GM21447 (cell line): ENCODE measurements around the gene APOBEC4.
A peak's percentile ranks its signal among the peaks of the same experiment; 100 is the strongest.
"Not testable (repeated sequence)": the region's sequence is repeated elsewhere in the genome, so short reads cannot be mapped to it uniquely, and the experiment has no call there.

Source experiments
- ATAC-seq: cut with Tn5 transposase; IDR thresholded peaks from one replicate; pipeline ENCODE4 v1.9.1; 2021; ENCODE audit not compliant: unreplicated experiment

Gene APOBEC4

GRCh38 chr1:183652547-183653461, at the start of gene APOBEC4:
Gene APOBEC4, minus strand, starts transcription at chr1:183653316. Its CDS starts 4,535 bp downstream, at chr1:183648781.
- ATAC-seq = no peak

DNA sequence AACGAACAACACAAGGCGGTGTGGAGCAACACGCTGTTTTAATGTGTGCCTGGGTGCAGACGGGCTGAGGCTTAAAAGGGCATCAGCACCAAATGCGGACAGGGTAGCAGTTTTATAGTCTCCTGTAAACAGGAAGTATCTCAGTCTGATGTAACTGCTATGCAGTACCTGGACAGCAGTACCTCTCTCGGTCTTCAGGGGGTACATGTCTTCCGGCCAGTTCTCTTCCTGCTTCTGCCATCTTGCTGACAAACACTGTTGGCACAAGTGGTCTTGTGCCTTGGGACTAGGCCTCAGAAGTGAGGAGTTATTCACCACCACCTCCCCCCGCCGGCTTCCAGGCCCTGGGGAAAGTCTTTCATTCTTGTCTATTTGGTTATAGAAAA, 49.7 kb upstream of the APOBEC4 start:
- ATAC-seq = no peak

DNA sequence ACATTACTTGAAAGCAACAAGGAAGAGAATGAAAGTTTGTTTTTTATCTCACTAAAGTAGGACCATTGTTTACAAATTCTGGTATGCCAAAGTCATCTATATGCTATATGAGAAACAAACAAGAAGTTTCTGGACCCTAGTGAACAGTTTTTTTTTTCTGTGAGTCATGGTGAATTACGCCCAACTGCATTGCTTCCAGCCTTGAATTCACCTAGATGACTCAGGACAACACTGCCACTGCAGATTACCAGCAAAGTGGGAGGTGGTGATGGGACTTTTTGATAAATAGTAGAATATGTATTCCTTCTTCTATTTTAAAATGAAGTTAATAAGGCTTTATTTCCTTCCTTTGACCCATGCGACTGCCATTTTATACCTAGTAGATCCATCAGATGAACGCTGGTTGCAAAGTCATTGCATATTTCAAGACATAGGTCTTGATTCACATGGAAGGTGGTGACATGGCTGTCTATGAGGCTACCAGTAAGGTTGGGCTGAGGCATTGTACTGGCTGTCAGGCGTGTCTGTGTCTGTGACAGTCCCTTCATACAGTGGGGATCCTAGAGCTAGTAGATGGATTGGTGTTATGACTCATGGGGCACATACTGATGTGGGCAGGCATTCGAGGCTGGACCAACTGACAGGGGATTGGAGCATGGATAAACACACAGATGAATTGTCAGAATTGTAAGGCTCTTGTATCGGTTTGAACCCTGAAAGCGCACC, 49.1 kb upstream of the APOBEC4 start:
- ATAC-seq = no peak

GRCh38 chr1:183699616-183700160, 46.6 kb upstream of the APOBEC4 start:
- ATAC-seq = no peak

DNA sequence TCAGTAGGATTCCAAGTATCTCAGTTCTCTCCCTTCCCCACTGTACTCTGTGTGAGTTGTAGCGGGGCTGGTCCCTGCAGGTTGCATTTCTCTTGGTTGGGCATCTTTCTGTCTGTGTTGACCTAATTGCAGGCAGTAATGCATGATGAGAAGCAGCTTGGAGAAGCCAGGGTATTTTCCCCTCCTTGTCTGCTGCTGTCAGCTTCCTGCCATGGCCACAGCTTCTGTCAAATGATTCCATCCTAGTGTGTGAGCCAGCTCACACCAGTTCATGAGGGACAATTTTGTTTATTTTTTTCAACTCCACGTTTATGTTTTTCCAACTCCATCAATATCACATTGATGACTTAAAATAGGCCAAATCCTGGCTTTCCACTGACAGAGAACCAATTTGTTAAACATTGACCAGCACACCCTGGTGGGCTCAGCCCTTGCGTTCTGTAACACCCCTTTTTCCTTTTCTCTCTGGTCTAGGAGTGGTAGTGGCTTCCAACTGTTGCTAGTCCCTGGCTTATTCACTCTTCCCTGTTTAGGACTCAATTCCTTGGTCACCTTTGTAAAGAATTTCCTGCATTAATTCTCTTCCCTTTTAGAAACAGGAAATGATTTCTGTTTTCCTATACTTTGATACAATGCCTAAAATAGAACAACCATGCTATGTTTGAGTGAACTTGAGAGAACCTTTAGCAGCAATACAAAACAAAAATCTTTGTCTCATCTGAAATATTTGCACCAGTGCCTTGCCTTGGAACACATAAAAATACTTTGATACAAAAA, 44.9 kb upstream of the APOBEC4 start:
- ATAC-seq = no peak

GRCh38 chr1:183696981-183697380, 43.9 kb upstream of the APOBEC4 start:
- ATAC-seq = no peak

GRCh38 chr1:183694755-183695154, 41.6 kb upstream of the APOBEC4 start:
- ATAC-seq = no peak

- no peak for ATAC-seq
Observed at GRCh38 chr1:183694066-183694465, 41.0 kb upstream of the APOBEC4 start.

GRCh38 chr1:183693521-183693920, 40.4 kb upstream of the APOBEC4 start:
- ATAC-seq = no peak

GRCh38 chr1:183689762-183690204, 36.7 kb upstream of the APOBEC4 start:
- peak; percentile 59 for ATAC-seq

- ATAC-seq = no peak
Observed at GRCh38 chr1:183688341-183689060, 35.4 kb upstream of the APOBEC4 start.

DNA sequence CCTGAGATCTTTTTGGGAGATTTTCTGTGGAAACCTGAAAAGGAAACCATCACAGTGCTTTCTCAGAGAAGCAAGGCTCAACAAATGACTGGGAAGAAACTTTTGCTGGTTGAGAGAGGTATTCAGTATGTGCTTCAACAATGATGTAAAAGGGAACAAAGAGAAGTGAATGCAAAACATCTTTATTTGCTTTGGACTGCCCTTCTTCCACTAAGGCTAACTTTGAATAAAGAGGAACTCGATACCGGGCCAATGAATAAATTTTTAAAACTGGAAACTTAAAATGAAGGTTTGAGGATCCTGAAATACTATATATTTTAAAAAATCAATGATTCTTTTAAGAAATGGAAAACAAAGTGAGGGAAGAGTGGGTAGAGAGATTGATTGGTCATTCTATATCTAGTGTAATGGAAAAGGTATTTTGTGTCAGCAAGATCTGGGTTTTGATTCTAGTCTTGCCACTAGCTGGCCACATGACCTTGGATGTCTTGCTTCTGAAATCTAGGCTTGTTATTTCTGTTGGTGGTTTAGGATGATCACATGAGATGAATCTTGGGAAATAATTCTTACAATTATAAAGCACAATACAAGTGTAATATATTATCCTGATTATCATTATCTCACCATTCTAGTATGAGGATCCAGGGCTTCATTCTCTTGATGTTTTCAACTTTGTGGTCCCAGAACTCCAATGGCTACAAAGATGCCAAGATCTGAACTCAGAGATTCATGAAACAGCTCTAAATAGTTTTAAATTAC, 34.6 kb upstream of the APOBEC4 start:
- no peak for ATAC-seq

GRCh38 chr1:183686229-183686628, 33.1 kb upstream of the APOBEC4 start:
- no peak for ATAC-seq

- ATAC-seq = no peak
Observed at GRCh38 chr1:183685112-183685713, 32.1 kb upstream of the APOBEC4 start.

DNA sequence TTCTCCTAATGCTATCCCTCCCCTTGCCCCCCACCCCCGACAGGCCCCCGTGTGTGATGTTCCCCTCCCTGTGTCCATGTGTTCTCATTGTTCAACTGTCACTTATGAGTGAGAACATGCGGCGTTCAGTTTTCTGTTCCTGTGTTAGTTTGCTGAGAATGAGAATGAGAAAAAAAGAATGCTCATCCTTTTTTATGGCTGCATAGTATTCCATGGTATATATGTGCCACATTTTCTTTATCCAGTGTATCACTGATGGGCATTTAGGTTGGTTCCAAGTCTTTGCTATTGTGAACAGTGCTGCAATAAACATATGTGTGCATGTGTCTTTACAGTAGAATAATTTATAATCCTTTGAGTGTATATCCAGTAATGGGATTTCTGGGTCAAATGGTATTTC, 26.2 kb upstream of the APOBEC4 start:
- not testable (repeated sequence) for ATAC-seq

DNA sequence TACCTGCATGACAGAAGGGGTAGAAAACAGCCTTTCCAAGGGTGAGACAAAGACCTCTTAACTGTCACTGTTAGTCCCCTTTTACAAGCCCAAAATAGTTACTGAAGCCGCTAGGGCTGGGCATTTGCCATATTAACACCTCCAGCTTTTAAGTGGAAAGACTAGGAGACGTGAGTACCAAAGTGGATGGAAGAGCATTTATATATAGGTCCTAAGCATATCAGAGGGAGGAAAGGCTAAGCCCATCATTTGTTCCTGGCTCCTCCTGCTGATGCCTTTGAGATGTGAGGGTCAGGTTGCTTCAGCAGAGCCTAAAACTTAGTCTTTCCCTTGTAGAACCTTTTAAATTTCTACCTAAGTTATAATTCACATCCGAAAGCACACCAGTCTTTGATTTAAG, 25.7 kb upstream of the APOBEC4 start:
- ATAC-seq = no peak

- no peak for ATAC-seq
Observed at GRCh38 chr1:183676586-183677189, 23.6 kb upstream of the APOBEC4 start.

GRCh38 chr1:183675883-183676585, 22.9 kb upstream of the APOBEC4 start:
- ATAC-seq = no peak
